ENCODE results near the gene HECA.
"Not testable (repeated sequence)": the region's sequence is repeated elsewhere in the genome, so short reads cannot be mapped to it uniquely, and the experiment has no call there.

The HECA gene

GRCh38 chr6:139154881-139155547 lies 20.1 kb downstream of the HECA start:
- Histone ChIP-seq H2AK5ac (ENCODE audit: low read depth, low read length) (no peak overlapping the region), H3K18ac (ENCODE audit: low read length) (no peak overlapping the region), H4K8ac (ENCODE audit: low read depth, low read length) (no peak overlapping the region), H2BK15ac (ENCODE audit: low read length) (no peak overlapping the region), H2BK120ac (ENCODE audit: low read depth, low read length) (no peak overlapping the region), H3K4me3 (ENCODE audit: low read length in 2 of 2) (no peak overlapping the region), H4K91ac (ENCODE audit: low read depth, low read length, poor library complexity) (no peak overlapping the region), H3K23ac (ENCODE audit: low read depth, low read length, poor library complexity) (no peak overlapping the region), H3K27ac (replicated peaks; ENCODE audit: low read length) (no peak overlapping the region), H2BK5ac (ENCODE audit: low read length) (no peak overlapping the region), H3K4ac (ENCODE audit: low read length) (no peak overlapping the region), H2BK12ac (ENCODE audit: low read length) (no peak overlapping the region), H3K9me3 (replicated peaks in 1 of 2; ENCODE audit: control insufficient read depth in 2 of 2, insufficient read depth in 1 of 2, low read depth in 1 of 2, low read length in 2 of 2) (no peaks in the 10 kb centered on the region), H3K4me2 (ENCODE audit: insufficient read depth, low read length, poor library complexity, severe bottlenecking) (no peak overlapping the region), H3K14ac (ENCODE audit: low read length) (no peak overlapping the region), H3K9ac (ENCODE audit: low read depth, low read length, poor library complexity) (no peak overlapping the region), H3K36me3 (replicated peaks in 1 of 2; ENCODE audit: control insufficient read depth in 2 of 2, insufficient read depth in 2 of 2, low read length in 2 of 2) (no peaks in the 10 kb centered on the region), H2AFZ (ENCODE audit: low read length) (no peak overlapping the region), H3K4me1 (ENCODE audit: control insufficient read depth in 2 of 2, insufficient read depth in 1 of 2, low read depth in 1 of 2, low read length in 2 of 2) (peaks cover 1 to 2% of the 10 kb centered on the region in 2 donors), H3K27me3 (ENCODE audit: control insufficient read depth in 3 of 3, insufficient read depth in 3 of 3, low read depth in 1 of 3, low read length in 3 of 3) (no peaks in the 10 kb centered on the region), H3K79me1 (ENCODE audit: low read depth, low read length) (no peaks in the 10 kb centered on the region)
- WGBS, 2 donors (ENCODE audit: extremely low coverage in 2 of 2, insufficient read length in 2 of 2, insufficient replicate concordance in 1 of 2) = no CpG with 5 or more reads among the region's 9 CpGs
- DNase-seq (ENCODE audit: low spot score) = no peak

GRCh38 chr6:139156102-139156501 lies 21.2 kb downstream of the HECA start:
- Histone ChIP-seq H2AFZ (ENCODE audit: low read length) (no peak overlapping the region), H3K18ac (ENCODE audit: low read length) (no peak overlapping the region), H3K4me1 (ENCODE audit: control insufficient read depth in 2 of 2, insufficient read depth in 1 of 2, low read depth in 1 of 2, low read length in 2 of 2) (peaks cover 0 to 2% of the 10 kb centered on the region in 2 donors), H4K8ac (ENCODE audit: low read depth, low read length) (no peak overlapping the region), H2BK12ac (ENCODE audit: low read length) (no peak overlapping the region), H3K36me3 (replicated peaks in 1 of 2; ENCODE audit: control insufficient read depth in 2 of 2, insufficient read depth in 2 of 2, low read length in 2 of 2) (no peaks in the 10 kb centered on the region), H3K14ac (ENCODE audit: low read length) (no peak overlapping the region), H2BK5ac (ENCODE audit: low read length) (no peak overlapping the region), H2AK5ac (ENCODE audit: low read depth, low read length) (no peak overlapping the region), H3K9ac (ENCODE audit: low read depth, low read length, poor library complexity) (no peak overlapping the region), H3K4me3 (ENCODE audit: low read length in 2 of 2) (no peak overlapping the region), H2BK120ac (ENCODE audit: low read depth, low read length) (no peak overlapping the region), H2BK15ac (ENCODE audit: low read length) (no peak overlapping the region), H3K79me1 (ENCODE audit: low read depth, low read length) (no peaks in the 10 kb centered on the region), H4K91ac (ENCODE audit: low read depth, low read length, poor library complexity) (no peak overlapping the region), H3K4me2 (ENCODE audit: insufficient read depth, low read length, poor library complexity, severe bottlenecking) (no peak overlapping the region), H3K27me3 (ENCODE audit: control insufficient read depth in 3 of 3, insufficient read depth in 3 of 3, low read depth in 1 of 3, low read length in 3 of 3) (peaks cover 0 to 2% (median 0%) of the 10 kb centered on the region in 3 experiments), H3K27ac (replicated peaks; ENCODE audit: low read length) (no peak overlapping the region), H3K23ac (ENCODE audit: low read depth, low read length, poor library complexity) (no peak overlapping the region), H3K4ac (ENCODE audit: low read length) (no peak overlapping the region), H3K9me3 (replicated peaks in 1 of 2; ENCODE audit: control insufficient read depth in 2 of 2, insufficient read depth in 1 of 2, low read depth in 1 of 2, low read length in 2 of 2) (no peaks in the 10 kb centered on the region)
- WGBS, 2 donors (ENCODE audit: extremely low coverage in 2 of 2, insufficient read length in 2 of 2, insufficient replicate concordance in 1 of 2) = no CpG with 5 or more reads among the region's 5 CpGs
- DNase-seq (ENCODE audit: low spot score) = no peak

GRCh38 chr6:139156551-139156950 lies 21.7 kb downstream of the HECA start:
- Histone ChIP-seq H2BK12ac (ENCODE audit: low read length) (no peak overlapping the region), H3K4ac (ENCODE audit: low read length) (no peak overlapping the region), H3K9me3 (replicated peaks in 1 of 2; ENCODE audit: control insufficient read depth in 2 of 2, insufficient read depth in 1 of 2, low read depth in 1 of 2, low read length in 2 of 2) (no peaks in the 10 kb centered on the region), H3K27ac (replicated peaks; ENCODE audit: low read length) (no peak overlapping the region), H2AFZ (ENCODE audit: low read length) (no peak overlapping the region), H3K4me1 (ENCODE audit: control insufficient read depth in 2 of 2, insufficient read depth in 1 of 2, low read depth in 1 of 2, low read length in 2 of 2) (peaks cover 0 to 2% of the 10 kb centered on the region in 2 donors), H3K18ac (ENCODE audit: low read length) (no peak overlapping the region), H2BK5ac (ENCODE audit: low read length) (no peak overlapping the region), H3K9ac (ENCODE audit: low read depth, low read length, poor library complexity) (no peak overlapping the region), H4K91ac (ENCODE audit: low read depth, low read length, poor library complexity) (no peak overlapping the region), H3K79me1 (ENCODE audit: low read depth, low read length) (no peaks in the 10 kb centered on the region), H3K27me3 (ENCODE audit: control insufficient read depth in 3 of 3, insufficient read depth in 3 of 3, low read depth in 1 of 3, low read length in 3 of 3) (peaks cover 0 to 2% (median 0%) of the 10 kb centered on the region in 3 experiments), H3K36me3 (replicated peaks in 1 of 2; ENCODE audit: control insufficient read depth in 2 of 2, insufficient read depth in 2 of 2, low read length in 2 of 2) (no peaks in the 10 kb centered on the region), H3K4me2 (ENCODE audit: insufficient read depth, low read length, poor library complexity, severe bottlenecking) (no peak overlapping the region), H4K8ac (ENCODE audit: low read depth, low read length) (no peak overlapping the region), H3K14ac (ENCODE audit: low read length) (no peak overlapping the region), H3K4me3 (ENCODE audit: low read length in 2 of 2) (no peak overlapping the region), H2BK15ac (ENCODE audit: low read length) (no peak overlapping the region), H2BK120ac (ENCODE audit: low read depth, low read length) (no peak overlapping the region), H3K23ac (ENCODE audit: low read depth, low read length, poor library complexity) (no peak overlapping the region), H2AK5ac (ENCODE audit: low read depth, low read length) (no peak overlapping the region)
- no peak for DNase-seq (ENCODE audit: low spot score)
- no CpG with 5 or more reads among the region's 4 CpGs for WGBS, 2 donors (ENCODE audit: extremely low coverage in 2 of 2, insufficient read length in 2 of 2, insufficient replicate concordance in 1 of 2)

- H2BK12ac ChIP-seq (ENCODE audit: low read length); H3K4me2 ChIP-seq (ENCODE audit: insufficient read depth, low read length, poor library complexity, severe bottlenecking); H3K9ac ChIP-seq (ENCODE audit: low read depth, low read length, poor library complexity); H3K79me1 ChIP-seq (ENCODE audit: low read depth, low read length); H2BK5ac ChIP-seq (ENCODE audit: low read length); H2BK15ac ChIP-seq (ENCODE audit: low read length); H2AK5ac ChIP-seq (ENCODE audit: low read depth, low read length); H4K8ac ChIP-seq (ENCODE audit: low read depth, low read length); H2AFZ ChIP-seq (ENCODE audit: low read length); H3K4me1 ChIP-seq (ENCODE audit: control insufficient read depth in 2 of 2, insufficient read depth in 1 of 2, low read depth in 1 of 2, low read length in 2 of 2); H3K36me3 ChIP-seq (replicated peaks in 1 of 2; ENCODE audit: control insufficient read depth in 2 of 2, insufficient read depth in 2 of 2, low read length in 2 of 2); H3K4ac ChIP-seq (ENCODE audit: low read length); H3K18ac ChIP-seq (ENCODE audit: low read length); H4K91ac ChIP-seq (ENCODE audit: low read depth, low read length, poor library complexity); H3K14ac ChIP-seq (ENCODE audit: low read length); H3K23ac ChIP-seq (ENCODE audit: low read depth, low read length, poor library complexity); H3K27ac ChIP-seq (replicated peaks; ENCODE audit: low read length); DNase-seq (ENCODE audit: low spot score); H3K27me3 ChIP-seq (ENCODE audit: control insufficient read depth in 3 of 3, insufficient read depth in 3 of 3, low read depth in 1 of 3, low read length in 3 of 3); H3K9me3 ChIP-seq (replicated peaks in 1 of 2; ENCODE audit: control insufficient read depth in 2 of 2, insufficient read depth in 1 of 2, low read depth in 1 of 2, low read length in 2 of 2); H3K4me3 ChIP-seq (ENCODE audit: low read length in 2 of 2); H2BK120ac ChIP-seq (ENCODE audit: low read depth, low read length): not testable (repeated sequence)
- WGBS, 2 donors (ENCODE audit: extremely low coverage in 2 of 2, insufficient read length in 2 of 2, insufficient replicate concordance in 1 of 2) = no CpG with 5 or more reads among the region's 5 CpGs
Measured at GRCh38 chr6:139157086-139157485, 22.2 kb downstream of the HECA start.

All from neuronal stem cell (in vitro differentiated cells).